Measurements from ENCODE around the gene MDH1.
"Not testable (repeated sequence)": the region's sequence is repeated elsewhere in the genome, so short reads cannot be mapped to it uniquely, and the experiment has no call there.

Gene MDH1

DNA sequence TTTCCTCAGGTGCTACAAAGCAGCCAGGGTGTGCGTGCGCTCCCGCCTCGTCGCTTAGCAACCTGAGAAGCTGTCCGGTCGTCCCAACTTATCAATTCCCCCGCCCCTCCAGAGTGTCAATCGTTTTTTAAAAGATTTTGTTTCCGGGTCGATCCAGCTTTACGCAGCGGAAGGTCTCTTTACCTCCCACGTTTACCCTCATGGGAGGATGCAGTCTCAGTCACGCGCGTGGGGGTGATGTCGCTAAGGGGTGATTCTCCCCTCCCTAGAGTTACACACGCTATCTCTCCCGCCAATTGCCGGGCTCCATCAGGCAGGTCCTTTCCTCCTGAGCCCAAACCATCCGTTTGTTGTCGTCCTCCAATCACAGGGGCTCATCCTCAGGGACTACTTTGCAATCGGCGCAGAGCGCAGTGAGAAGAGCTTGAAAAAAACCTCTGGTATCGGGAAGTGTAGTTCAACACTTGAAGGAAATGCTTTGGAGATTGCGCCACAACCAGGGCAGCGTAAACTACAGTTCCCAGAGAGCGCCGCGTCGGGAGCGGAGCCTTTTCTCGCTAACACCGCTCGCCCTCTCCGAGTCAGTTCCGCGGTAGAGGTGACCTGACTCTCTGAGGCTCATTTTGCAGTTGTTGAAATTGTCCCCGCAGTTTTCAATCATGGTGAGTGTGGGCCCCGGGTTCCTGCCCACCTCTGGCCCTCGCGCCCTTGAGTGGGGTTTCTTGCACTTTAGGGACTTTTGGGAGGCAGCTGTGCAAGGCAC is at the start of gene MDH1, which contains the start of gene WDPCP:
Gene MDH1 (plus strand): TSS at position 579 of the 763 bp plus-strand sequence. CDS start 81 bp downstream, at position 660.
Gene WDPCP (minus strand): TSS at position 93 of the 763 bp plus-strand sequence. CDS start 206 bp downstream, outside the sequence.
- peak within 1 kb of the TSS; percentile 100 for H3K4me3 ChIP-seq (ENCODE audit: low read length)
- no peaks in the 10 kb centered on the region for H3K27me3 ChIP-seq (ENCODE audit: insufficient read depth, low read length)
- peak within 1 kb of the TSS; percentile 98 for H3K9ac ChIP-seq (ENCODE audit: low read depth, low read length)
- peak within 1 kb of the TSS; percentile 94 for H3K27ac ChIP-seq (ENCODE audit: low read length)
- no peaks in the 10 kb centered on the region for H3K9me3 ChIP-seq (ENCODE audit: insufficient read depth, low read depth, low read length)
- peaks cover 28% of the 10 kb centered on the region for H3K36me3 ChIP-seq (ENCODE audit: insufficient read depth, low read depth, low read length)
- peaks cover 14% of the 10 kb centered on the region; the same call in 1 of the 2 replicates for H3K4me1 ChIP-seq (ENCODE audit: insufficient read depth, low read length)

DNA sequence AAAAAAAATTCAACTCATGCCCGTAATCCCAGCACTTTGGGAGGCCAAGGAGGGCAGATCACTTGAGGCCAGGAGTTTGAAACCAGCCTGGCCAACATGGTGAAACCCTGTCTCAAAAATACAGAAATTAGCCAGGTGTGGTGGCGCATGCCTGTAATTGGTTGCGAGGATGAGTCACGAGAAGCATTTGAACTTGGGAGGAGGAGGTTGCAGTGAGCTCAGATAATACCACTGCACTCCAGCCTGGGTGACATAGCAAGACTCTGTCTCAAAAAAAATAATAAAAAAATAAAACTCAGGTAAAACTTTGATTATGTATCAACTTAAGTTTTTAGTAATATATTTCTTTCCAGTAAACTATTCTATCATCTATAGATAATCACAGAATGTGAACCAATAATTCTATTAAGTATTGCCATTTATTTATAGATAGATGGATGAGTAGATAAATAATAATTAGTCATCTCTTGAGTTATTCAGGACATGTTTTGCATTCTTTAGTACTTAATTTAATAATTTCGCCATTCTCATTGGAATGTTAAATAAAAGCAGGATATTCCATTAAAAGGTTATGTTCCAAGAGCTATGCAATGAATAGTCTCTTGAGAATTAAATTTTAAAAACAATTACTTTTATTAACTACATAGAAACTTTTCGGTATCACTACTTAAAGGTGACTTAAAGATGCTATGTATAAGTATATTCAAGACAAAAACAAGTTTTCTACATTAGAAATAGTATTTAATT is 49.2 kb upstream of the MDH1 start:
- Histone ChIP-seq H3K9ac (ENCODE audit: low read depth, low read length) (no peak overlapping the region), H3K36me3 (ENCODE audit: insufficient read depth, low read depth, low read length) (no peaks in the 10 kb centered on the region), H3K27me3 (ENCODE audit: insufficient read depth, low read length) (no peaks in the 10 kb centered on the region), H3K27ac (ENCODE audit: low read length) (no peak overlapping the region), H3K9me3 (ENCODE audit: insufficient read depth, low read depth, low read length) (no peaks in the 10 kb centered on the region), H3K4me3 (ENCODE audit: low read length) (no peak overlapping the region), H3K4me1 (ENCODE audit: insufficient read depth, low read length) (no peaks in the 10 kb centered on the region; the same call in 1 of the 2 replicates)

- no peak overlapping the region for H3K9ac ChIP-seq (ENCODE audit: low read depth, low read length)
- no peaks in the 10 kb centered on the region for H3K9me3 ChIP-seq (ENCODE audit: insufficient read depth, low read depth, low read length)
- no peaks in the 10 kb centered on the region for H3K27me3 ChIP-seq (ENCODE audit: insufficient read depth, low read length)
- H3K27ac ChIP-seq (ENCODE audit: low read length): no peak overlapping the region
- no peak overlapping the region for H3K4me3 ChIP-seq (ENCODE audit: low read length)
- H3K4me1 ChIP-seq (ENCODE audit: insufficient read depth, low read length): no peaks in the 10 kb centered on the region; the same call in 1 of the 2 replicates
- H3K36me3 ChIP-seq (ENCODE audit: insufficient read depth, low read depth, low read length): no peaks in the 10 kb centered on the region
Measured at GRCh38 chr2:63544017-63544627, 44.6 kb upstream of the MDH1 start.

GRCh38 chr2:63545023-63545422 is 43.7 kb upstream of the MDH1 start:
- Histone ChIP-seq H3K27me3 (ENCODE audit: insufficient read depth, low read length) (no peaks in the 10 kb centered on the region), H3K9me3 (ENCODE audit: insufficient read depth, low read depth, low read length) (no peaks in the 10 kb centered on the region), H3K4me3 (ENCODE audit: low read length) (no peak overlapping the region), H3K36me3 (ENCODE audit: insufficient read depth, low read depth, low read length) (no peaks in the 10 kb centered on the region), H3K9ac (ENCODE audit: low read depth, low read length) (no peak overlapping the region), H3K27ac (ENCODE audit: low read length) (no peak overlapping the region), H3K4me1 (ENCODE audit: insufficient read depth, low read length) (no peaks in the 10 kb centered on the region; the same call in 1 of the 2 replicates)

DNA sequence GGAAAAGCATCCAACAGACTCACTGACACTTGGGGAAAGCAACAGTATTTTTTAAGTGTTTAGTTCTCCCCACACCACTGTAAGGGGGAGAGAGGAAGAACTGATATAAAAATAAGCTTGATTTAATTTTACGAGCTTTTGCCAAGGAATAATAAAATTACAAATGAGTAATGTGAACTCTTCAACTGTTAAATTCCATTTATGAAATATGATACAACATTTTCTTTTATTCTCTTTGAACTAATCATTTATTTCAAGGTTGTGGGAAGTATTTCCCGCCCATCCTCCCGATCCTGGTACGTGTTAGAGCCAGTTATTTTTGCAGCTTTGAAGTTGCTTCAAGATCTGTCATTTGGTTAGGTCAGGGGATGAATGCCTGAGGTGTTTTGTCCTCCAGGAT is 35.7 kb upstream of the MDH1 start:
- Histone ChIP-seq H3K36me3 (ENCODE audit: insufficient read depth, low read depth, low read length) (no peaks in the 10 kb centered on the region), H3K9me3 (ENCODE audit: insufficient read depth, low read depth, low read length) (peaks cover 4% of the 10 kb centered on the region; the same call in 1 of the 2 replicates), H3K27ac (ENCODE audit: low read length) (no peak overlapping the region), H3K4me1 (ENCODE audit: insufficient read depth, low read length) (peaks cover 10% of the 10 kb centered on the region; the same call in 1 of the 2 replicates), H3K27me3 (ENCODE audit: insufficient read depth, low read length) (no peaks in the 10 kb centered on the region), H3K4me3 (ENCODE audit: low read length) (no peak overlapping the region), H3K9ac (ENCODE audit: low read depth, low read length) (no peak overlapping the region)

DNA sequence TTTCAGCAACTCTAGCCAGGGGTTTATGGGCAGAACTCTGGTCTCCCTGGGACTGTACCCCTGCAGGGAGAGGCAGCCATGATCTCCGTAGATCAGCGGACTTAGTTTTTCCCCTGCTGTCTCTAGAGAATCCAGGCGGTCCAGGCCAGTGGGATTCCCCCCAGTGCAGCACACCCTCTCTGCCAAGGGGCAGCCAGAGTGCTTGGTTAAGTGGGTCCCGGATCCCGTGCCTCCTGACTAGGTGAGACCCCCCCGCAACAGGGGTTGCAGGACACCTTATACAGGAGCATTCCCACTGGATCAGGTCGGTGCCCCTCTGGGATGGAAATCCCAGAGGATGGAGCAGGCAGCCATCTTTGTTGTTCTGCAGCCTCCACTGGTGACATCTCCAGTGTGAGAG is 33.5 kb upstream of the MDH1 start:
- H3K27me3 ChIP-seq (ENCODE audit: insufficient read depth, low read length): no peaks in the 10 kb centered on the region
- peaks cover 10% of the 10 kb centered on the region; the same call in 1 of the 2 replicates for H3K4me1 ChIP-seq (ENCODE audit: insufficient read depth, low read length)
- no peaks in the 10 kb centered on the region for H3K36me3 ChIP-seq (ENCODE audit: insufficient read depth, low read depth, low read length)
- no peak overlapping the region for H3K27ac ChIP-seq (ENCODE audit: low read length)
- peaks cover 4% of the 10 kb centered on the region; the same call in 1 of the 2 replicates for H3K9me3 ChIP-seq (ENCODE audit: insufficient read depth, low read depth, low read length)
- H3K9ac ChIP-seq (ENCODE audit: low read depth, low read length): no peak overlapping the region
- H3K4me3 ChIP-seq (ENCODE audit: low read length): no peak overlapping the region

DNA sequence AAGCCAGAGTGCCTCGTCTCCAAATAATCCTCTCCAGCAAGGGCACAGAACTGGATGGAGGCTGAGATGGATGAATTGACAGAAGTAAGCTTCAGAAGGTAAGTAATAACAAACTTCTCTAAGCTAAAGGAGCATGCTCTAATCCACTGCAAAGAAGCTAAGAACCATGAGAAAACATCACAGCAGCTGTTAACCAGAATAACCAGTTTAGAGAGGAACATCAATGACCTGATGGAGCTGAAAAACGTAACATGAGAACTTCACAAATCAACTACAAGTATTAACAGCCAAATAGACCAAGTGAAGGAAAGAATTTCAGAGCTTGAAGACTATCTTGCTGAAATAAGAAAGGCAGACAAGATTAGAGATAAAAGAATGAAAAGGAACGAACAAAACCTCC is 32.8 kb upstream of the MDH1 start:
- Histone ChIP-seq H3K27me3 (ENCODE audit: insufficient read depth, low read length) (no peaks in the 10 kb centered on the region), H3K4me1 (ENCODE audit: insufficient read depth, low read length) (peaks cover 10% of the 10 kb centered on the region; the same call in 1 of the 2 replicates), H3K27ac (ENCODE audit: low read length) (no peak overlapping the region), H3K4me3 (ENCODE audit: low read length) (no peak overlapping the region), H3K9me3 (ENCODE audit: insufficient read depth, low read depth, low read length) (peaks cover 4% of the 10 kb centered on the region; the same call in 1 of the 2 replicates), H3K36me3 (ENCODE audit: insufficient read depth, low read depth, low read length) (no peaks in the 10 kb centered on the region), H3K9ac (ENCODE audit: low read depth, low read length) (no peak overlapping the region)

GRCh38 chr2:63557819-63558218 is 30.9 kb upstream of the MDH1 start:
- not testable (repeated sequence) for H3K27ac ChIP-seq (ENCODE audit: low read length)

GRCh38 chr2:63558922-63559321 is 29.8 kb upstream of the MDH1 start:
- H3K36me3 ChIP-seq (ENCODE audit: insufficient read depth, low read depth, low read length): peaks cover 21% of the 10 kb centered on the region; the same call in 1 of the 2 replicates
- H3K9me3 ChIP-seq (ENCODE audit: insufficient read depth, low read depth, low read length); H3K4me3 ChIP-seq (ENCODE audit: low read length); H3K4me1 ChIP-seq (ENCODE audit: insufficient read depth, low read length); H3K9ac ChIP-seq (ENCODE audit: low read depth, low read length); H3K27me3 ChIP-seq (ENCODE audit: insufficient read depth, low read length); H3K27ac ChIP-seq (ENCODE audit: low read length): not testable (repeated sequence)

More at GRCh38 chr2:63557819-63558218, 30.9 kb upstream of the MDH1 start:
- H3K36me3 ChIP-seq (ENCODE audit: insufficient read depth, low read depth, low read length): peaks cover 11% of the 10 kb centered on the region; the same call in 1 of the 2 replicates
- H3K4me1 ChIP-seq (ENCODE audit: insufficient read depth, low read length); H3K9ac ChIP-seq (ENCODE audit: low read depth, low read length); H3K27me3 ChIP-seq (ENCODE audit: insufficient read depth, low read length); H3K9me3 ChIP-seq (ENCODE audit: insufficient read depth, low read depth, low read length); H3K4me3 ChIP-seq (ENCODE audit: low read length): not testable (repeated sequence)

DNA sequence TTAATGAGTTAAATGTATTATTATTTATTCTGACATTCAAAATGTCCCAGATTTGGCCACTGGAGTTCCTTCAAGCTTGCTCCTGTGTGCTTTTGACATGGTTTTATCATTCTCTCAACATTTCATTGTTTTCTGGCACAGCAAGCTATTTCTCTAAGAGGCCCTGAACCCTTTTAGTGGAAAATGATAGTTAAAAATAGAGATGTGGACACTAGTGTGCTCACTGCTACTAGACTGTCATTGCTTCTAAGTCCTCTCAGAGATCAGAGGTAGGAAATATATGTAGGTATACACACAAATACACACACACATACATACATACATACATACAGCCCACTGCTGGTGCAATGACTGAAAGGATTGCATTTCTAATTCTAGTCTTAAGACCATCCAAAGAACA is 26.0 kb upstream of the MDH1 start:
- Histone ChIP-seq H3K9ac (ENCODE audit: low read depth, low read length) (no peak overlapping the region), H3K27ac (ENCODE audit: low read length) (no peak overlapping the region), H3K4me1 (ENCODE audit: insufficient read depth, low read length) (no peaks in the 10 kb centered on the region; the same call in 1 of the 2 replicates), H3K4me3 (ENCODE audit: low read length) (no peak overlapping the region), H3K36me3 (ENCODE audit: insufficient read depth, low read depth, low read length) (peaks cover 27% of the 10 kb centered on the region; the same call in 1 of the 2 replicates), H3K27me3 (ENCODE audit: insufficient read depth, low read length) (no peaks in the 10 kb centered on the region), H3K9me3 (ENCODE audit: insufficient read depth, low read depth, low read length) (peaks cover 11% of the 10 kb centered on the region)

- no peak overlapping the region for H3K9ac ChIP-seq (ENCODE audit: low read depth, low read length)
- H3K36me3 ChIP-seq (ENCODE audit: insufficient read depth, low read depth, low read length): peaks cover 6% of the 10 kb centered on the region; the same call in 1 of the 2 replicates
- no peak overlapping the region for H3K27ac ChIP-seq (ENCODE audit: low read length)
- no peaks in the 10 kb centered on the region for H3K27me3 ChIP-seq (ENCODE audit: insufficient read depth, low read length)
- peaks cover 24% of the 10 kb centered on the region for H3K9me3 ChIP-seq (ENCODE audit: insufficient read depth, low read depth, low read length)
- peaks cover 27% of the 10 kb centered on the region; the same call in 1 of the 2 replicates for H3K4me1 ChIP-seq (ENCODE audit: insufficient read depth, low read length)
- H3K4me3 ChIP-seq (ENCODE audit: low read length): no peak overlapping the region
Measured at GRCh38 chr2:63569740-63570139, 19.0 kb upstream of the MDH1 start.

Data from iPS-20b (cell line).